Measurements from ENCODE around the gene ZMYND19. TPM values are rescaled to one million over a fixed set of nuclear protein-coding genes. Genes with fewer than 3 reads are reported as not detected.
"Not testable (repeated sequence)": the region's sequence is repeated elsewhere in the genome, so short reads cannot be mapped to it uniquely, and the experiment has no call there.

ZMYND19 gene
- total and polyA plus RNA-seq, 7 donors = 11.7 to 27.2 (median 15.2) TPM

- H3K27me3 ChIP-seq (ENCODE audit: insufficient read depth in 3 of 3, low read length in 2 of 3) = no peaks in the 10 kb centered on the region
- no peak overlapping the region for H3K4me3 ChIP-seq
- peaks cover 0 to 34% of the 10 kb centered on the region in 2 donors for H3K36me3 ChIP-seq (ENCODE audit: insufficient read depth in 1 of 2, low read depth in 1 of 2)
- no peak for DNase-seq
- H3K9me3 ChIP-seq = no peaks in the 10 kb centered on the region
- ATAC-seq = no peak
- no peak for TF ChIP-seq CTCF (IDR thresholded peaks at IDR 0.05)
- H3K4me1 ChIP-seq = peaks cover 10% of the 10 kb centered on the region
- H3K27ac ChIP-seq = no peak overlapping the region
- intact Hi-C loops (cut with DNase I) = no loop called here
These were observed 55.2 kb downstream of the ZMYND19 start for GRCh38 chr9:137535120-137535428.

- intact Hi-C loops (cut with DNase I) = no loop called here
- no peaks in the 10 kb centered on the region for H3K9me3 ChIP-seq
- H3K4me1 ChIP-seq = peaks cover 10% of the 10 kb centered on the region
- H3K27me3 ChIP-seq (ENCODE audit: insufficient read depth in 3 of 3, low read length in 2 of 3) = no peaks in the 10 kb centered on the region
- H3K4me3 ChIP-seq = no peak overlapping the region
- peak; percentile 48 for TF ChIP-seq CTCF (IDR thresholded peaks at IDR 0.05)
- peak; percentile 47 to 84 (median 67) for ATAC-seq
- DNase-seq = no peak
- H3K36me3 ChIP-seq (ENCODE audit: insufficient read depth in 1 of 2, low read depth in 1 of 2) = peaks cover 0 to 28% of the 10 kb centered on the region in 2 donors
- H3K27ac ChIP-seq = no peak overlapping the region
- WGBS, 3 donors = 56 to 59% (median 58%) methylated on average over 19 of the region's 19 CpGs
These were observed 55.8 kb downstream of the ZMYND19 start for GRCh38 chr9:137534256-137535119.

DNA sequence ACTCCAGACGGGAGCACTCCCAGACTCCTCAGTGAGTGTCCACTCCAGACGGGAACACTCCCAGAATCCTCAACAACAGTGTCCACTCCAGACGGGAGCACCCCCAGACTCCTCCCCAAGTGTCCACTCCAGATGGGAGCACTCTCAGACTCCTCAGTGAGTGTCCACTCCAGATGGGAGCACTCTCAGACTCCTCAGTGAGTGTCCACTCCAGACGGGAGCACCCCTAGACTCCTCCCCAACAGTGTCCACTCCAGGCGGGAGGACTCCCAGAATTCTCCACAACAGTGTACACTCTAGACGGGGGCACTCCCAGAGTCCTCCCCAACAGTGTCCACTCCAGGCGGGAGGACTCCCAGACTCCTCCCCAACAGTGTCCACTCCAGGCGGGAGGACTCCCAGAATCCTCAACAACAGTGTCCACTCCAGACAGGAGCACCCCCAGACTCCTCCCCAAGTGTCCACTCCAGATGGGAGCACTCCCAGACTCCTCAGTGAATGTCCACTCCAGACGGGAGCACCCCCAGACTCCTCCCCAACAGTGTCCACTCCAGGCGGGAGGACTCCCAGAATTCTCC is 57.3 kb downstream of the ZMYND19 start:
- peaks cover 0 to 14% of the 10 kb centered on the region in 2 donors for H3K36me3 ChIP-seq (ENCODE audit: insufficient read depth in 1 of 2, low read depth in 1 of 2)
- ATAC-seq; DNase-seq; H3K27ac ChIP-seq; H3K4me3 ChIP-seq; H3K9me3 ChIP-seq; intact Hi-C loops (cut with DNase I); H3K27me3 ChIP-seq (ENCODE audit: insufficient read depth in 3 of 3, low read length in 2 of 3): not testable (repeated sequence)
- H3K4me1 ChIP-seq = peaks cover 10% of the 10 kb centered on the region
- 80 to 94% (median 87%) methylated on average over 10 of the region's 10 CpGs for WGBS, 3 donors

Other genes starting within 250 kb of the ZMYND19 start
- gene EXD3, start 167.3 kb downstream of the ZMYND19 start, total RNA-seq = 10 to 100 TPM in 2 of 4 donors, 1 to 10 TPM in 2; 6.7 to 11.2 (median 9.7) TPM
- 1 to 10 TPM; 5.7 to 9.9 (median 7.2) TPM for gene EXD3, start 167.3 kb downstream of the ZMYND19 start, polyA plus RNA-seq
- 1 to 10 TPM in 3 of 4 donors, under 1 TPM in 1; 0.62 to 5.1 (median 2.5) TPM for gene NOXA1, start 167.1 kb downstream of the ZMYND19 start, total RNA-seq
- gene NOXA1, start 167.1 kb downstream of the ZMYND19 start, polyA plus RNA-seq = 1 to 10 TPM in 1 of 3 donors, under 1 TPM in 2; 0.43 to 1.0 (median 0.83) TPM
- gene ENTPD8, start 149.2 kb downstream of the ZMYND19 start, total RNA-seq = not detected
- under 1 TPM in 1 of 3 donors, not detected in 2; 0.01 TPM for gene ENTPD8, start 149.2 kb downstream of the ZMYND19 start, polyA plus RNA-seq
- 10 to 100 TPM in 1 of 4 donors, 1 to 10 TPM in 3; 4.8 to 11.2 (median 6.4) TPM for gene NSMF, start 131.2 kb downstream of the ZMYND19 start, total RNA-seq
- gene NSMF, start 131.2 kb downstream of the ZMYND19 start, polyA plus RNA-seq = 10 to 100 TPM in 1 of 3 donors, 1 to 10 TPM in 2; 4.9 to 11.0 (median 5.7) TPM
- gene PNPLA7, start 40.1 kb downstream of the ZMYND19 start, total RNA-seq = 10 to 100 TPM in 3 of 4 donors, 1 to 10 TPM in 1; 6.9 to 22.3 (median 12.8) TPM
- gene PNPLA7, start 40.1 kb downstream of the ZMYND19 start, polyA plus RNA-seq = 1 to 10 TPM; 1.2 to 7.7 (median 3.9) TPM
- gene MRPL41, start 38.6 kb downstream of the ZMYND19 start, total RNA-seq = 100 to 1,000 TPM; 102 to 133 (median 115) TPM
- 100 to 1,000 TPM in 2 of 3 donors, 10 to 100 TPM in 1; 78.0 to 226 (median 205) TPM for gene MRPL41, start 38.6 kb downstream of the ZMYND19 start, polyA plus RNA-seq
- gene DPH7, start 11.6 kb downstream of the ZMYND19 start, total RNA-seq = 10 to 100 TPM in 3 of 4 donors, 1 to 10 TPM in 1; 9.1 to 17.8 (median 11.0) TPM
- gene DPH7, start 11.6 kb downstream of the ZMYND19 start, polyA plus RNA-seq = 10 to 100 TPM; 14.1 to 16.8 (median 15.3) TPM
- gene ARRDC1, start 15.2 kb upstream of the ZMYND19 start, total RNA-seq = 10 to 100 TPM in 3 of 4 donors, 1 to 10 TPM in 1; 6.9 to 17.6 (median 14.6) TPM
- 10 to 100 TPM; 12.6 to 18.9 (median 14.2) TPM for gene ARRDC1, start 15.2 kb upstream of the ZMYND19 start, polyA plus RNA-seq
- 10 to 100 TPM; 29.2 to 49.6 (median 38.5) TPM for gene EHMT1, start 28.5 kb upstream of the ZMYND19 start, total RNA-seq
- 10 to 100 TPM; 29.0 to 31.2 (median 29.6) TPM for gene EHMT1, start 28.5 kb upstream of the ZMYND19 start, polyA plus RNA-seq